GM12891 (cell line): Measurements from ENCODE around the gene MAP3K20.

Experiments
- PAX5 ChIP-seq: IDR thresholded peaks from 2 replicates; pipeline ENCODE4 v1.6.1; 2011; ENCODE audit warnings: low read length, moderate library complexity, mild to moderate bottlenecking; ENCODE audit not compliant: insufficient read depth, severe bottlenecking
- POLR2A ChIP-seq: IDR thresholded peaks from 2 replicates; pipeline ENCODE4 v1.6.1; 2011; ENCODE audit warnings: low read depth, low read length, control low read depth
- POLR2AphosphoS5 ChIP-seq: IDR thresholded peaks from 2 replicates; pipeline ENCODE4 v1.6.1; 2011; ENCODE audit warnings: low read depth, low read length, control low read depth
- SPI1 ChIP-seq: IDR thresholded peaks from 2 replicates; pipeline ENCODE4 v1.6.1; 2011; ENCODE audit warnings: low read depth, low read length, control low read depth

GRCh38 chr2:173195100-173195499 is 119.5 kb downstream of the MAP3K20 start:
- TF ChIP-seq POLR2AphosphoS5: no peak
- TF ChIP-seq POLR2A: no peak
- no peak for TF ChIP-seq PAX5
- no peak for TF ChIP-seq SPI1
